Chondrocyte (in vitro differentiated cells): ENCODE measurements around the gene KIF20A. TPM values are rescaled to one million over a fixed set of nuclear protein-coding genes. Genes with fewer than 3 reads are reported as not detected.
A peak's percentile ranks its signal among the peaks of the same experiment; 100 is the strongest.

Source experiments
- DNase-seq: peaks from one replicate; pipeline ENCODE4 v3.0.0; 2021; ENCODE audit warnings: mixed read lengths, low spot score
- H3K27ac Mint-ChIP-seq: one replicate; pipeline ENCODE4 v1.8.0; 2021; ENCODE audit warnings: mild to moderate bottlenecking, moderate library complexity, mixed read lengths; ENCODE audit not compliant: unreplicated experiment
- H3K27me3 Mint-ChIP-seq: 2 replicates; pipeline ENCODE4 v1.8.0; 2021; ENCODE audit warnings: low read depth, mixed read lengths
- H3K36me3 Mint-ChIP-seq: 2 replicates; pipeline ENCODE4 v1.8.0; 2021; ENCODE audit warnings: low read depth, mixed read lengths
- H3K4me1 Mint-ChIP-seq: 2 replicates; pipeline ENCODE4 v1.8.0; 2021; ENCODE audit warnings: low read depth, mild to moderate bottlenecking, mixed read lengths
- H3K4me3 Mint-ChIP-seq: one replicate; pipeline ENCODE4 v1.8.0; 2021; ENCODE audit warnings: mild to moderate bottlenecking, moderate library complexity, mixed read lengths; ENCODE audit not compliant: unreplicated experiment
- H3K9me3 Mint-ChIP-seq: 2 replicates; pipeline ENCODE4 v1.8.0; 2021; ENCODE audit warnings: low read depth, mixed read lengths
- long read RNA-seq: library from polyadenylated mRNA; stranded (forward); transcript quantifications from one replicate; pipeline ENCODE4 v2.0.0, GENCODE V29; 2021
- total RNA-seq: library from RNA; stranded (reverse); gene quantifications from 3 replicates; pipeline ENCODE4 v1.2.1, GENCODE V29; 2021
- TF ChIP-seq, protein P1 (sequence below): fragments of 200-600 bp; sonication (generic); IDR thresholded peaks from 2 replicates; pipeline ENCODE4 v1.5.0; 2021; ENCODE audit warnings: antibody characterized with exemption, mild to moderate bottlenecking, moderate library complexity

Gene KIF20A
- 5.2 to 15.9 TPM (median 14.3 TPM) in 3 replicates for total RNA-seq
- long read RNA-seq, transcript KIF20A-201 (19 exons, 3,201 nt): major isoform, 44 of 50 reads
- long read RNA-seq, partial matches to known transcripts: 3 of 50 reads
- long read RNA-seq, other reads (novel, unspliced or antisense): 3 of 50 reads

DNA sequence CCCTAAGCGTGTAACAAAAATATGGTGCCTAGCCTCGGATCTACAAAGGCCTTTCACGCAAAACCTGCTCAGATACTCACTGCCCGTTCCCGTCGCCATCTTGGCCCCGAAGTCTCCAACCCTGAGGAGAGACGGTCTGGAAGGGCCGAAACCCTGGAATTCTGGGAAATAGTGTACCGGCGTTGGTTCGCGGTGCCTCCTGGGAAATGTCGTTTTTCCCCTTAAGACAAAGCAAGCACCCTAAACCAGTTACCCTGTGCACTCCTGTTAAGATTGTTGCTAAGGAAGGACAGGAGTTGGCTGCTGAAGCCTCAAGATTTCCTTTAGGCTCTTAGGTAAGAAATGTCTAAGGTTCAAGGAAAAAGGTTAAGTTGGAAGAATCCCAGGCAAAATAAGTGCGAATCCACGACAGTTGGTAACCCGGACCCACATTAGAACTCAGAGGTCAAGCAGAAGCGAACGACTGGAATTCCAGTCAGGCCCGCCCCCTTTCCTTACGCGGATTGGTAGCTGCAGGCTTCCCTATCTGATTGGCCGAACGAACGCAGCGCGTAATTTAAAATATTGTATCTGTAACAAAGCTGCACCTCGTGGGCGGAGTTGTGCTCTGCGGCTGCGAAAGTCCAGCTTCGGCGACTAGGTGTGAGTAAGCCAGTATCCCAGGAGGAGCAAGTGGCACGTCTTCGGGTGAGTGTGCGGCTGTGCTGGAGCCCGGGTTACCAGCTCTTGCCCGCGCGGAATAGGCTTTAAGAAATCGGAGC, at the start of gene KIF20A, which contains the start of gene BRD8:
KIF20A (plus strand) TSS at position 597 of the 761 bp plus-strand sequence. CDS start 569 bp downstream, outside the sequence.
BRD8 (minus strand) TSS at position 115 of the 761 bp plus-strand sequence; CDS start at position 99, 16 bp downstream.
- Mint-ChIP-seq H3K4me1 (peaks cover 13% of the 10 kb centered on the region), H3K36me3 (peaks cover 5% of the 10 kb centered on the region), H3K9me3 (no peaks in the 10 kb centered on the region), H3K27me3 (no peaks in the 10 kb centered on the region), H3K27ac (no peak within 1 kb of the TSS), H3K4me3 (no peak within 1 kb of the TSS)
- DNase-seq: peak; percentile 95
- TF ChIP-seq, protein P1, sequence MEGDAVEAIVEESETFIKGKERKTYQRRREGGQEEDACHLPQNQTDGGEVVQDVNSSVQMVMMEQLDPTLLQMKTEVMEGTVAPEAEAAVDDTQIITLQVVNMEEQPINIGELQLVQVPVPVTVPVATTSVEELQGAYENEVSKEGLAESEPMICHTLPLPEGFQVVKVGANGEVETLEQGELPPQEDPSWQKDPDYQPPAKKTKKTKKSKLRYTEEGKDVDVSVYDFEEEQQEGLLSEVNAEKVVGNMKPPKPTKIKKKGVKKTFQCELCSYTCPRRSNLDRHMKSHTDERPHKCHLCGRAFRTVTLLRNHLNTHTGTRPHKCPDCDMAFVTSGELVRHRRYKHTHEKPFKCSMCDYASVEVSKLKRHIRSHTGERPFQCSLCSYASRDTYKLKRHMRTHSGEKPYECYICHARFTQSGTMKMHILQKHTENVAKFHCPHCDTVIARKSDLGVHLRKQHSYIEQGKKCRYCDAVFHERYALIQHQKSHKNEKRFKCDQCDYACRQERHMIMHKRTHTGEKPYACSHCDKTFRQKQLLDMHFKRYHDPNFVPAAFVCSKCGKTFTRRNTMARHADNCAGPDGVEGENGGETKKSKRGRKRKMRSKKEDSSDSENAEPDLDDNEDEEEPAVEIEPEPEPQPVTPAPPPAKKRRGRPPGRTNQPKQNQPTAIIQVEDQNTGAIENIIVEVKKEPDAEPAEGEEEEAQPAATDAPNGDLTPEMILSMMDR: no peak

DNA sequence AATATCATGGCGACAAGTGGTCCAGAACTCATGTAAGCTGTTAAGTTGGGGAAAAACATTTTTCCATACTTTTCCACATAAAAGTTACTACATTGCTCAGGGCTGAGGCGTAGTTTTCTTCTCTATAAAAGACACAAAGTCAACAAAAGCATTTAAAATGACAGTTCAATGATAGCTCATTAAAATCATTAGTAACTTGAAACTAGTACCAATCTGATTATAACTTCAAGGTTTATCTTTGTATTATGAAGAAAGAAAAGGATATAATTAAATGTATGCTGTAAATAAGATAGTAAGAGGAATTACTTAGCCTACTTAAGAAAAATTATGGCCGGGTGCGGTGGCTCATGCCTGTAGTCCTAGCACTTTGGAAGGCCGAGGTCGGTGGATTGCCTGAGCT, 49.6 kb upstream of the KIF20A start:
- Mint-ChIP-seq H3K27me3 (peaks cover 4% of the 10 kb centered on the region), H3K4me1 (peaks cover 5% of the 10 kb centered on the region), H3K4me3 (no peak overlapping the region), H3K27ac (no peak overlapping the region), H3K36me3 (no peaks in the 10 kb centered on the region), H3K9me3 (no peaks in the 10 kb centered on the region)
- no peak for DNase-seq
- TF ChIP-seq, protein P1: no peak

DNA sequence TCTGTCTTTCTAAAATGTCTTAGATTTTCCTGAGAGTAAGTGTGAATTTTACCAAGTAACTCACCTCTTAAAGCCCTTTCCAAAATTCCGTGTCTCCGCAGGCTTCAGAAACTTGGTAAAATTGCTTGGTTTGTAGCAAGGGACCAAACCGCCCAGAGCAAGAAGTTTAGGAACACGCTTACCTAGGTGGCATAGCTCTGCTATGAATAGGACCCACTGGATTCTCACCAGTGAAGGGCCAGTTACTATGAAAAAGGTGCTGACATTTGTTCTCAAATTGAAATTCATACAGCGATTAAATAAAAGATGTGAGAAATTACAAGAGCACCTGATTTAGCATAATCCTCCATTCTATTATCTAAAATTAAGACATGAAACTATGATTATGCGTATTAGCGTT, 46.4 kb upstream of the KIF20A start:
- H3K4me1 Mint-ChIP-seq: peaks cover 5% of the 10 kb centered on the region
- H3K4me3 Mint-ChIP-seq: no peak overlapping the region
- DNase-seq: no peak
- H3K9me3 Mint-ChIP-seq: no peaks in the 10 kb centered on the region
- TF ChIP-seq, protein P1: no peak
- peaks cover 4% of the 10 kb centered on the region for H3K27me3 Mint-ChIP-seq
- H3K36me3 Mint-ChIP-seq: no peaks in the 10 kb centered on the region
- H3K27ac Mint-ChIP-seq: no peak overlapping the region

DNA sequence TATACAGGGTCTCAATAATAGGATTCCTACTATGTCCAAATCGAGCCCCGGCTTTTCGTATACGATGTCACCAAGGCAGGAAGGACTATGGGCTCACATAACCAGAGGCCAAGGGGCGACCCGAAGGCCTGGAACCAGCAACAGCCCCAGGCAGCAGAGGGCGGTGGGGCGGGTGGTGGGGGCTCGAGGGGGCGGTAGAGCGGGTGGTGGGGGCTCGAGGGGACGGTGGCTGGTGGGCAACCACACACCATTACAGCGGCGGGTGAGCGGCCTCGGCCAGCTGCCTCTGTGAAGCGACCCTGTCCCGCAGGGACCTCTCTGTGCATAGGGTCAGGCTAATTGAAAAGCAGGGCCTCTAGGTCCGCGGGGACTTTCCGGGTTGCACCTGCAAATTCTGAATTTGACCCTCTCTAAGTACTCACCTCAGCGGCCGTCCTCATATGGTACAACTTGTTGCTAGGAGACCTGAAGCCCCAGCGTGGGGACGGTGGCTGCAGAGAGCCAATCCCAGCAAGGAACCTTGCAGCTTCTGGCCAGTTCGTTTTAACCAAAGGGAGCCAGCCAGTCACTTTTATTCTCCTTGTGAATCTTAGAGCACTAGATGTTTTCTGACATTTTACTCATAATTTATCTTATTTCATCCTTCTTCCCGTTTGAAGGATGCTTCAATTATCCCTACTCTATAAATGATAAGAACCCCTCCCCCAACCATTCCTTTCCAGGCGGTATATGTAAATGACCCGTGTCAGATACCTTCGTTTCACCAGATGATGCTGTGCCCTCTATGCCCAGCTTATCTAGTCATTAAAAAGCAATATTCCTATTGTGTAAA, 39.7 kb upstream of the KIF20A start, which contains the start of gene NME5:
NME5 (minus strand) TSS at position 480 of the 832 bp plus-strand sequence. CDS start 648 bp downstream, outside the sequence.
- DNase-seq: no peak
- peaks cover 8% of the 10 kb centered on the region for H3K4me1 Mint-ChIP-seq
- H3K9me3 Mint-ChIP-seq: no peaks in the 10 kb centered on the region
- H3K27ac Mint-ChIP-seq: no peak within 1 kb of the TSS
- H3K4me3 Mint-ChIP-seq: peak within 1 kb of the TSS; percentile 80
- H3K27me3 Mint-ChIP-seq: no peaks in the 10 kb centered on the region
- H3K36me3 Mint-ChIP-seq: no peaks in the 10 kb centered on the region
- TF ChIP-seq, protein P1: no peak

DNA sequence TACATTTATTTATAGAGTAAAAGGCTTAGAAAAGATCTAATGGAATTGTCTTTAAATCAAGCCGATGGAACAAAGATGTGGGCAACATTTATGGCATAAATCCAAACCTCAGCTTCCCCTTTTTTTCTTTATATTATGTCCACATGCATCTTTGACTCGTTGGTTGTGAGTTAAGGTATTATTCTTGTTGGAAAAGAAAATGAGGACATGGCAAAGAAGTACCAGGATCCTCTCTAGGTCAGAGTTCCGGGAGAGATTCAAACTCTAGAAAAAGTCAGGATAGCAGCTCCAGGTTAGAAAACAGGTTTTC, 39.2 kb upstream of the KIF20A start:
- no peaks in the 10 kb centered on the region for H3K9me3 Mint-ChIP-seq
- no peak overlapping the region for H3K27ac Mint-ChIP-seq
- no peaks in the 10 kb centered on the region for H3K36me3 Mint-ChIP-seq

More for the DNA sequence above, 39.2 kb upstream of the KIF20A start:
- Mint-ChIP-seq H3K27me3 (no peaks in the 10 kb centered on the region), H3K4me1 (peaks cover 8% of the 10 kb centered on the region), H3K4me3 (peak overlapping the region; percentile 80)
- no peak for DNase-seq
- TF ChIP-seq, protein P1: no peak
